Colonic mucosa (tissue), 4 donors: ENCODE results near the gene EYS. TPM values are rescaled to one million over a fixed set of nuclear protein-coding genes. Genes with fewer than 3 reads are reported as not detected.

Source experiments
- DNase-seq: peaks from one replicate; pipeline ENCODE4 v3.0.0-alpha.2; 2020
- H3K27ac ChIP-seq: fragments of 200-600 bp; one replicate; pipeline ENCODE4 v1.8.0; 2021
- H3K27me3 ChIP-seq: fragments of 200-600 bp; one replicate; pipeline ENCODE4 v1.8.0; 2021
- H3K36me3 ChIP-seq: fragments of 200-600 bp; one replicate; pipeline ENCODE4 v1.8.0; 2021
- H3K4me1 ChIP-seq: fragments of 200-600 bp; one replicate; pipeline ENCODE4 v1.8.0; 2021; ENCODE audit warnings: mild to moderate bottlenecking
- H3K4me3 ChIP-seq: fragments of 200-600 bp; one replicate; pipeline ENCODE4 v1.8.0; 2021
- H3K9ac ChIP-seq, 2 donors: one replicate each; pipeline ENCODE4 v1.7.0; 2013; ENCODE audit warnings: control low read depth in 2 of 2, low read depth in 2 of 2, low read length in 2 of 2
- H3K9me3 ChIP-seq: fragments of 200-600 bp; one replicate; pipeline ENCODE4 v1.8.0; 2021
- intact Hi-C: fragments of 100-400 bp; cut with DNase I; formaldehyde crosslinking; loops from one replicate; pipeline ENCODE4 v1.14.1; 2022
- total RNA-seq, 2 donors: library from RNA; stranded (reverse); fragmentation: NEBNext Ultra II Directional in 1 of 2; extraction: Animal tissue kit (Norgen Biotek cat#: 25700) in 1 of 2; gene quantifications; one replicate each; pipeline ENCODE4 v1.2.1, GENCODE V29; 2021
- TF ChIP-seq, protein P1 (sequence below): fragments of 200-600 bp; IDR thresholded peaks from one replicate; pipeline ENCODE4 v1.8.0; 2022; ENCODE audit warnings: antibody characterized with exemption, mild to moderate bottlenecking
- donor health status: healthy.
- donor health status: DM: no; HTN: no; CAD: no.
- donor health status: DM: no; HTN: no; CAD: no.

EYS gene
- total RNA-seq, 2 donors from 2014 or later = 0.64 to 0.82 TPM

DNA sequence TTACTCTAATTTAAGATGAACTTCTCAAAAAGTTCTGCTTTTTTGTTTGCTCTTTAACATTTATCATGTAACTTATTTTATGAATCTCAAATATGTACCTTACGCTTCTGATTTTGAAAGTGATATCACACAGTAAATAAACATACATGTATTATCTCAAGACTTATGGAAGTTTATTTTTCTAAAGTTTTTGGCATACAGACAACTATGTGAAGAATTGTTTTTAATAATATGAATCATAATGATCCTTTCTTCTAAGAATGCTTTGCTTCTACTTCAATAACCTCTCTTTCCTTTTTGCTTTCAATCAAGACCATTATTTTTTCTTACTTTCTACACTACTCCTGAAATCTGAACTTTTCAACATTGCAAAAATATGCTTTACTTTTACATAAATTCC is 816.4 kb downstream of the EYS start:
- Histone ChIP-seq H3K36me3 (no peaks in the 10 kb centered on the region), H3K27me3 (no peaks in the 10 kb centered on the region), H3K4me3 (no peak overlapping the region), H3K27ac (no peak overlapping the region), H3K9ac (no peak overlapping the region), H3K4me1 (no peaks in the 10 kb centered on the region), H3K9me3 (no peaks in the 10 kb centered on the region)
- TF ChIP-seq, protein P1, sequence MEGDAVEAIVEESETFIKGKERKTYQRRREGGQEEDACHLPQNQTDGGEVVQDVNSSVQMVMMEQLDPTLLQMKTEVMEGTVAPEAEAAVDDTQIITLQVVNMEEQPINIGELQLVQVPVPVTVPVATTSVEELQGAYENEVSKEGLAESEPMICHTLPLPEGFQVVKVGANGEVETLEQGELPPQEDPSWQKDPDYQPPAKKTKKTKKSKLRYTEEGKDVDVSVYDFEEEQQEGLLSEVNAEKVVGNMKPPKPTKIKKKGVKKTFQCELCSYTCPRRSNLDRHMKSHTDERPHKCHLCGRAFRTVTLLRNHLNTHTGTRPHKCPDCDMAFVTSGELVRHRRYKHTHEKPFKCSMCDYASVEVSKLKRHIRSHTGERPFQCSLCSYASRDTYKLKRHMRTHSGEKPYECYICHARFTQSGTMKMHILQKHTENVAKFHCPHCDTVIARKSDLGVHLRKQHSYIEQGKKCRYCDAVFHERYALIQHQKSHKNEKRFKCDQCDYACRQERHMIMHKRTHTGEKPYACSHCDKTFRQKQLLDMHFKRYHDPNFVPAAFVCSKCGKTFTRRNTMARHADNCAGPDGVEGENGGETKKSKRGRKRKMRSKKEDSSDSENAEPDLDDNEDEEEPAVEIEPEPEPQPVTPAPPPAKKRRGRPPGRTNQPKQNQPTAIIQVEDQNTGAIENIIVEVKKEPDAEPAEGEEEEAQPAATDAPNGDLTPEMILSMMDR = no peak
- intact Hi-C loops = no loop called here
- DNase-seq = no peak

DNA sequence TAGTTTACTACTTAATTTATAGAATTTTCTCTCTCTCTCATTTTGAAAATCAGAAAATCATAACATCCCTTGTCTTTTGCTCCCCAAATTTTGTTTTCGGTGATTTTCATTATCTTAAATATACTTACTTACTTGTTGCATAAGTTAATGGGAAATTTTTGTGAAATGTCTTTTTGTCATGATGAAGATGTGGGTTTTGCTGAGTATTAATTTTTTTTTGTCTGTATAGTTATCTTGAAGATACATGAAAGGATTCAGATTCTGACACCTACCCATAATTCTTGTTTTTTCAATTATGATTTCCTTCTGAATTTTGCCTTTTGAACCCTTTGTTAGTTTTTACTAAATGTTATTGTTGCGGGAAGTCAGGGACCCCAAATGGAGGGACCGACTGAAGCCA is 817.9 kb downstream of the EYS start:
- Histone ChIP-seq H3K4me3 (no peak overlapping the region), H3K9me3 (no peaks in the 10 kb centered on the region), H3K9ac (no peak overlapping the region), H3K27ac (no peak overlapping the region), H3K27me3 (no peaks in the 10 kb centered on the region), H3K4me1 (no peaks in the 10 kb centered on the region), H3K36me3 (no peaks in the 10 kb centered on the region)
- TF ChIP-seq, protein P1 = no peak
- intact Hi-C loops = no loop called here
- no peak for DNase-seq

DNA sequence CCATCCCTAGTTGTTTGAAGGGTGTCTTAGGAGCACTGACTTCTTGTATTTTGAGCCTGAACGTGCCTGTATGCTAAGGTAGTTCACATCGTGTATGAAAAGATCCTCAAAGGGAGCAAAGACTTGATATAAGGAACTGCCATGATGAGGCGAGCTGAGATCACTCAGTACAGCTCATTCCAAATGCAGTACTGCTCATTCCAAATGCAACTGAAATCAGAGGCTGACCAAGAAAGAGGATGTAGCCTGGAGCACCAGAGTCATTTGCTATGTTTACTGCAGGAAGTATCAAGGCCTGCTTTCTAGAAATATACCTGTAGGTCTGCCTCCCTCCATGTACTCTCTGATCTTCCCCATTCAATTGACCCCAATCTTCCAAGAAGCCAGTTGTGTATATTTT is 832.2 kb downstream of the EYS start:
- H3K9me3 ChIP-seq = no peaks in the 10 kb centered on the region
- TF ChIP-seq, protein P1 = no peak
- H3K27me3 ChIP-seq = no peaks in the 10 kb centered on the region
- no peak overlapping the region for H3K27ac ChIP-seq
- intact Hi-C loops = no loop called here
- no peaks in the 10 kb centered on the region for H3K4me1 ChIP-seq
- no peak overlapping the region for H3K9ac ChIP-seq
- H3K4me3 ChIP-seq = no peak overlapping the region
- H3K36me3 ChIP-seq = no peaks in the 10 kb centered on the region
- no peak for DNase-seq

DNA sequence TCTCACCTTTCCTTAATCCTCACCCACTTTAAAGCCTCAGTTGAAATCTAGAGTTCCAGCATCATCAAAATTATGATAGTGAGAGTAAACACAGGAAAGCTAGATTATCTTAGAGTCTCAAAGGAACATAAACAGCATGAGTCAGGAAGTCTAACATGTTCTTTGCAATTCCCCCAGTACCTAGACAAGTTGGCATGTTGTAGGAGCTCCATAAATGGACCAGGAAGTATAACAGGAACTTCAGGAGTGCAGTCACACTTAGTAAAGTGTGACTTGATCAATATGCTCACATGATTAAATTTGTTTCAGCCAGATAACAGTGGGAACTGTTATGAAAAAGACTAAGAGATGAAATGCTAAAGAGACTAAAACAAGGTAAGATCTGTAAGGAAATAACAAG is 834.4 kb downstream of the EYS start:
- TF ChIP-seq, protein P1 = no peak
- no peaks in the 10 kb centered on the region for H3K27me3 ChIP-seq
- H3K27ac ChIP-seq = no peak overlapping the region
- H3K36me3 ChIP-seq = no peaks in the 10 kb centered on the region
- no peaks in the 10 kb centered on the region for H3K9me3 ChIP-seq
- H3K9ac ChIP-seq = no peak overlapping the region
- intact Hi-C loops = no loop called here
- DNase-seq = no peak
- no peak overlapping the region for H3K4me3 ChIP-seq
- no peaks in the 10 kb centered on the region for H3K4me1 ChIP-seq

DNA sequence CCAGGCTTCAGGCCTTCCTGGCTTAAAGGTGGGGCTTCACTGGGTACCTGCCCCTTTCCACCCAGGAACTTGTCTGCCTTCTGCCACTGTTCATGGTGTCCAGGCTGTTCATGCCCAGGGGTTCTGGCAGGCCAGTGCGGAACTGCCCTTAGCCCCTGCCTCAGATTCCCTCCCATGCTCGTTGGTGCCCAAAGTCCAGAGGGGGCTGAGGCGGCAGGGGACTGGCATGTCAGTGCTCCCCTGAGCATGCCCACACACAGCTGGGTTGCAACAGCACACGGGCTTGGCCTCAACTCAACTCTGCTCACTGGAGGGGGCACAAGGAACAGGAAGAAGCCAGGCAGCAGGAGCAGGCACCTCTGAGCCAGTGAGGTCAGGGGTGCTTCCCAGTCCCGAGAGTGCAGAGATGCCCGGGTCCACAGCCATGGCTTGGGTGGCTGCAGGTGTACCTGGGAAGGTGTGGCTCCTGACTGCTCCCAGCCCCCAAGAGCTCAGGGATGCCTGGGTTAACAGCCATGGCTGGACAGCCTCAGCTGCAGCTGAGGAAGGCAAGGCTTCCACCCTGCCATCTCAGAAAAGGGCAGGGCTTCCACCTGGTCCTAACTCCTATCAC is 845.9 kb downstream of the EYS start:
- no peak for DNase-seq
- no peaks in the 10 kb centered on the region for H3K4me1 ChIP-seq
- H3K27me3 ChIP-seq = no peaks in the 10 kb centered on the region
- no peak overlapping the region for H3K27ac ChIP-seq
- no peak overlapping the region for H3K9ac ChIP-seq
- no peaks in the 10 kb centered on the region for H3K9me3 ChIP-seq
- H3K4me3 ChIP-seq = no peak overlapping the region
- intact Hi-C loops = no loop called here
- TF ChIP-seq, protein P1 = no peak
- no peaks in the 10 kb centered on the region for H3K36me3 ChIP-seq
